ENCODE data around the gene VPS26C. TPM values are rescaled to one million over a fixed set of nuclear protein-coding genes. Genes with fewer than 3 reads are reported as not detected.

Gene VPS26C
- total and polyA plus RNA-seq, 10 of the 15 experiments (the other 5 are each of a cell fraction or from before 2014, with no cell fraction given): 32.5 to 65.1 (median 48.0) TPM

DNA sequence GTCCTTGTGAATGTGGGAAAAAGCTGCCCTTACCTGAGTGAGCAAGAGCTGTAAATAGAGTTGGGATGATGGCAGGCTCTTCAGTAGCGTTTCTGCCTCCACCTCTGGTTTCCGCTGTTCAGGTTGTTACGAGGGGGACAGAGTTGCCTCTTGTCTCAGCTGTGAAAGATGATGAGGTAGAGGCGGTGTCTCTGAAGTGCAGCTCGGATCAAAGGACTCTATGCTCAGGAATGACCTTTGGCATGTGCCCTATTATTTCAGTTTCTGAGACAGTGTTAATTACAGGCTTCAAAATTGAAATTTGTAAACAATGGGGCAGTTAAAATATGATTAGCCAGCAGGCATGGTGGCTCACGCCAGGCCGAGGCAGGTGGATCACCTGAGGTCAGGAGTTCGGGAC lies 70.3 kb downstream of the VPS26C start:
- H3K27me3 ChIP-seq (replicated peaks in 1 of 2; ENCODE audit: control insufficient read depth in 2 of 2, insufficient read depth in 2 of 2, low read length in 1 of 2): no peaks in the 10 kb centered on the region
- ChIA-PET RAD21 (ENCODE audit: unreplicated experiment) (no interaction called here), CTCF (no interaction called here), POLR2A (no interaction called here), SMC1A (ENCODE audit: uncharacterized antibody, unreplicated experiment) (interaction anchor here (0.7 kb wide), 1 partner anchor 9 kb away, joined by 3 read pairs; no protein-coding TSS in a partner anchor)
- no peaks in the 10 kb centered on the region for H4K20me1 ChIP-seq (ENCODE audit: control insufficient read depth, insufficient read depth)
- TF ChIP-seq SUPT20H (IDR thresholded peaks at IDR 0.05; ENCODE audit: borderline replicate concordance, control insufficient read depth, low read depth, low read length) (no peak), HDAC6 (IDR thresholded peaks at IDR 0.05; ENCODE audit: unreplicated experiment) (no peak), RBBP5 (conservative IDR thresholded peaks at IDR 0.05) (no peak)
- no peak overlapping the region for H3K4me3 ChIP-seq
- H3K36me3 ChIP-seq (ENCODE audit: control insufficient read depth in 2 of 2, insufficient read depth in 2 of 2, low read length in 1 of 2): peaks cover 13 to 28% of the 10 kb centered on the region in 2 experiments
- no peaks in the 10 kb centered on the region for H3K9me3 ChIP-seq (replicated peaks; ENCODE audit: control insufficient read depth, insufficient read depth, low read length)
- H3K9ac ChIP-seq (ENCODE audit: control insufficient read depth, insufficient read depth, low read length): no peak overlapping the region
- 92% methylated on average over 8 of the region's 8 CpGs for WGBS (ENCODE audit: insufficient coverage, insufficient replicate concordance, low lambda C conversion rate, missing lambda C conversion rate)
- BruUV-seq (replicated peaks): no TSS peak
- H2AFZ ChIP-seq (ENCODE audit: control insufficient read depth, low read depth, low read length): no peak overlapping the region
- DNase-seq (ENCODE audit: low read depth, low spot score) (no peak), FAIRE-seq (no peak), ATAC-seq (no peak)
- no peak overlapping the region for H3K27ac ChIP-seq (ENCODE audit: control insufficient read depth, insufficient read depth)
- in situ Hi-C loops (cut with MboI) (no loop called here), intact Hi-C loops (cut with micrococcal nuclease; ENCODE audit: unreplicated experiment) (no loop called here)
- H3K4me2 ChIP-seq (ENCODE audit: control insufficient read depth, insufficient read depth): no peak overlapping the region
- no peaks in the 10 kb centered on the region for H3K4me1 ChIP-seq (ENCODE audit: control insufficient read depth, insufficient read depth, low read length)
- H3K79me2 ChIP-seq (ENCODE audit: control insufficient read depth, insufficient read depth, low read length): no peaks in the 10 kb centered on the region

DNA sequence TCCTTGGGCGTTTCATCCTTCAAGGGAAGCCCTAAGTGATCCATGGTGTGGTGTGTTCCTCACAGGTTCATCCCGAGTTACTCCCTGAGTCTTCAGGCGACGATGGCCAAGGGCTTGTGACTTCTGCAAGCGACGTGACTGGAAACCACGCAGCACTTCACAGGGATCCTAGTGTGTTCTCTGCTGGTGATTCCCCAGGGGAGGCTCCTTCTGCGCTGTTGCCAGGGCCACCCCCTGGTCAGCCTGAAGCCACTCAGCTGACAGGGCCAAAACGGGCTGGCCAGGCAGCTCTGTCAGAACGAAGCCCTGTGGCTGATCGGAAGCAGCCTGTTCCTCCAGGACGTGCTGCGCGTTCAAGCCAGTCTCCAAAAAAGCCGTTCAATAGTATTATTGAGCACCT lies 71.5 kb downstream of the VPS26C start:
- no peak for ATAC-seq
- Histone ChIP-seq H2AFZ (ENCODE audit: control insufficient read depth, low read depth, low read length) (no peak overlapping the region), H4K20me1 (ENCODE audit: control insufficient read depth, insufficient read depth) (no peaks in the 10 kb centered on the region), H3K36me3 (ENCODE audit: control insufficient read depth in 2 of 2, insufficient read depth in 2 of 2, low read length in 1 of 2) (peaks cover 7 to 23% of the 10 kb centered on the region in 2 experiments), H3K79me2 (ENCODE audit: control insufficient read depth, insufficient read depth, low read length) (no peaks in the 10 kb centered on the region), H3K4me2 (ENCODE audit: control insufficient read depth, insufficient read depth) (no peak overlapping the region), H3K27me3 (replicated peaks in 1 of 2; ENCODE audit: control insufficient read depth in 2 of 2, insufficient read depth in 2 of 2, low read length in 1 of 2) (no peaks in the 10 kb centered on the region), H3K9me3 (replicated peaks; ENCODE audit: control insufficient read depth, insufficient read depth, low read length) (no peaks in the 10 kb centered on the region), H3K9ac (ENCODE audit: control insufficient read depth, insufficient read depth, low read length) (no peak overlapping the region), H3K4me3 (no peak overlapping the region), H3K27ac (ENCODE audit: control insufficient read depth, insufficient read depth) (no peak overlapping the region), H3K4me1 (ENCODE audit: control insufficient read depth, insufficient read depth, low read length) (no peaks in the 10 kb centered on the region)
- no TSS peak for BruUV-seq (replicated peaks)
- ChIA-PET POLR2A (no interaction called here), SMC1A (ENCODE audit: uncharacterized antibody, unreplicated experiment) (interaction anchor here (0.5 kb wide), 1 partner anchor 1723 kb away, joined by 3 read pairs; no protein-coding TSS in a partner anchor), CTCF (no interaction called here), RAD21 (ENCODE audit: unreplicated experiment) (no interaction called here)
- no peak for DNase-seq (ENCODE audit: low read depth, low spot score)
- FAIRE-seq: no peak
- 94% methylated on average over 15 of the region's 15 CpGs for whole genome bisulfite sequencing (ENCODE audit: insufficient coverage, insufficient replicate concordance, low lambda C conversion rate, missing lambda C conversion rate)
- no peak for TF ChIP-seq SMARCA5 (IDR thresholded peaks at IDR 0.05)
- TF ChIP-seq TCF12 (IDR thresholded peaks at IDR 0.05; ENCODE audit: low read depth, low read length): no peak
- no peak for TF ChIP-seq MTA2 (IDR thresholded peaks at IDR 0.05; ENCODE audit: low read depth)
- TF ChIP-seq, protein P1, sequence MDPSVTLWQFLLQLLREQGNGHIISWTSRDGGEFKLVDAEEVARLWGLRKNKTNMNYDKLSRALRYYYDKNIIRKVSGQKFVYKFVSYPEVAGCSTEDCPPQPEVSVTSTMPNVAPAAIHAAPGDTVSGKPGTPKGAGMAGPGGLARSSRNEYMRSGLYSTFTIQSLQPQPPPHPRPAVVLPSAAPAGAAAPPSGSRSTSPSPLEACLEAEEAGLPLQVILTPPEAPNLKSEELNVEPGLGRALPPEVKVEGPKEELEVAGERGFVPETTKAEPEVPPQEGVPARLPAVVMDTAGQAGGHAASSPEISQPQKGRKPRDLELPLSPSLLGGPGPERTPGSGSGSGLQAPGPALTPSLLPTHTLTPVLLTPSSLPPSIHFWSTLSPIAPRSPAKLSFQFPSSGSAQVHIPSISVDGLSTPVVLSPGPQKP (IDR thresholded peaks at IDR 0.05; ENCODE audit: low read depth, low read length): no peak
- intact Hi-C loops (cut with micrococcal nuclease; ENCODE audit: unreplicated experiment): no loop called here
- in situ Hi-C loops (cut with MboI): no loop called here
